SK-N-MC (cell line): Measurements from ENCODE around the gene MESD.

Experiments
- EZH2 ChIP-seq: fragments of 200-600 bp; sonication (generic); IDR thresholded peaks from one replicate; pipeline ENCODE4 v1.6.1; 2017; ENCODE audit warnings: antibody characterized with exemption
- FOXP2 ChIP-seq: optimal IDR thresholded peaks from 2 replicates; pipeline ENCODE3; 2011; ENCODE audit warnings: mild to moderate bottlenecking, moderate library complexity; ENCODE audit not compliant: insufficient read depth; ENCODE audit errors: extremely low read length, control extremely low read depth
- POLR2AphosphoS5 ChIP-seq: IDR thresholded peaks from 2 replicates; pipeline ENCODE4 v1.6.1; 2012; ENCODE audit warnings: mild to moderate bottlenecking, low read depth, low read length, borderline replicate concordance

DNA sequence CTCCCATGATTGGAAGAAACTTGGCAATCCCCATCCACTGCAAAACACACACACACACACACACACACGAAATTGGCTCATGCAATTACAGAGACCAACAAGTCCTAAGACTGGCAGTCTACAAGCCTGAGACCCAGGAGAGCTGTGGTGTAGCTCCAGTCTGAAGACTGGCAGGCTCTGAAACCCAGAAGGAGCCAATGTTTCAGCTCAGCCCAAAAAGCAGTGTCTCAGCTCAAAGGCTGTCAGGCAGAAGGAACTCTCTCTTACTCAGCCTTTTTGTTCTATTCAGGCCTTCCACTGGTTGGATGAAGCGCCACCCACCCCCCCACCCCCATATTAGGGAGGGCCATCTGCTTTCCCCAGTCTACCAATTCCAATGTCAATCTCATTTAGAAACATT, 32.1 kb downstream of the MESD start:
- TF ChIP-seq EZH2 (no peak), POLR2AphosphoS5 (no peak), FOXP2 (no peak)
